Neural cell (in vitro differentiated cells): Measurements from ENCODE around the gene RBM4B. TPM values are rescaled to one million over a fixed set of nuclear protein-coding genes. Genes with fewer than 3 reads are reported as not detected.

Experiments used
- H2AFZ ChIP-seq: fragments of 200-600, 300-800 bp; sonication (generic), shearing (Covaris generic); 2 replicates; pipeline ENCODE4 v1.6.0; 2014; ENCODE audit warnings: low read depth, mild to moderate bottlenecking, antibody characterized with exemption, low read length, moderate library complexity
- H3F3A ChIP-seq: fragments of 200-600 bp; shearing (Covaris generic); 2 replicates; pipeline ENCODE4 v1.6.1; 2016; ENCODE audit warnings: mild to moderate bottlenecking, moderate library complexity, mixed read lengths, antibody characterized with exemption, low read length; ENCODE audit not compliant: insufficient read depth, poor library complexity, severe bottlenecking
- H3K27ac ChIP-seq: fragments of 200-600, 300-800 bp; sonication (generic), shearing (Covaris generic); 2 replicates; pipeline ENCODE4 v1.5.1; 2014; ENCODE audit warnings: mild to moderate bottlenecking, low read length, moderate library complexity
- H3K27me3 ChIP-seq: fragments of 300-800, 200-600 bp; sonication (generic), shearing (Covaris generic); 2 replicates; pipeline ENCODE4 v1.6.0; 2014; ENCODE audit warnings: mild to moderate bottlenecking, low read depth, low read length, moderate library complexity; ENCODE audit not compliant: insufficient read depth
- H3K36me3 ChIP-seq: fragments of 300-800, 200-600 bp; sonication (generic), shearing (Covaris generic); 2 replicates; pipeline ENCODE4 v1.5.1; 2014; ENCODE audit warnings: mild to moderate bottlenecking, antibody characterized with exemption, low read length, moderate library complexity; ENCODE audit not compliant: insufficient read depth
- H3K4me2 ChIP-seq: fragments of 300-800, 200-600 bp; sonication (generic), shearing (Covaris generic); 2 replicates; pipeline ENCODE4 v1.6.0; 2014; ENCODE audit warnings: mild to moderate bottlenecking, low read length
- H3K4me3 ChIP-seq: fragments of 300-800, 200-600 bp; sonication (generic), shearing (Covaris generic); 2 replicates; pipeline ENCODE4 v1.5.1; 2014; ENCODE audit warnings: mild to moderate bottlenecking, low read length, moderate library complexity
- H3K79me2 ChIP-seq: fragments of 200-600 bp; shearing (Covaris generic); replicated peaks from 2 replicates; pipeline ENCODE4 v1.6.0; 2014; ENCODE audit warnings: mild to moderate bottlenecking, low read length, moderate library complexity; ENCODE audit not compliant: insufficient read depth
- H3K9ac ChIP-seq: fragments of 300-800, 200-600 bp; sonication (generic), shearing (Covaris generic); 2 replicates; pipeline ENCODE4 v1.6.1; 2016; ENCODE audit warnings: mild to moderate bottlenecking, low read length, mixed read lengths
- H3K9me2 ChIP-seq: fragments of 200-600 bp; shearing (Covaris generic); 2 replicates; pipeline ENCODE4 v1.6.1; 2016; ENCODE audit warnings: mild to moderate bottlenecking, low read length, mixed read lengths; ENCODE audit not compliant: insufficient read depth
- H3K9me3 ChIP-seq: fragments of 200-600, 300-800 bp; sonication (generic), shearing (Covaris generic); 2 replicates; pipeline ENCODE4 v1.6.1; 2016; ENCODE audit warnings: mild to moderate bottlenecking, mixed run types, low read length, moderate library complexity, mixed read lengths
- H4K20me1 ChIP-seq: fragments of 200-600 bp; shearing (Covaris generic); 2 replicates; pipeline ENCODE4 v1.6.1; 2016; ENCODE audit warnings: mild to moderate bottlenecking, mixed run types; ENCODE audit not compliant: insufficient read depth
- CTCF ChIP-seq: fragments of 450-650 bp; IDR thresholded peaks from 2 replicates; pipeline ENCODE4 v1.5.1; 2014; ENCODE audit warnings: antibody characterized with exemption, mild to moderate bottlenecking, moderate library complexity; ENCODE audit not compliant: poor library complexity, severe bottlenecking
- EP300 ChIP-seq: fragments of 450-650 bp; conservative IDR thresholded peaks from 2 replicates; pipeline ENCODE4 v1.6.1; 2014; ENCODE audit warnings: antibody characterized with exemption, mild to moderate bottlenecking, moderate library complexity; ENCODE audit not compliant: poor library complexity, severe bottlenecking
- EZH2 ChIP-seq: fragments of 200-600, 300-800 bp; shearing (Covaris generic), sonication (generic); IDR thresholded peaks from 2 replicates; pipeline ENCODE4 v1.6.1; 2014; ENCODE audit warnings: antibody characterized with exemption, low read length, borderline replicate concordance, mild to moderate bottlenecking; ENCODE audit not compliant: insufficient read depth, poor library complexity, severe bottlenecking
- MXI1 ChIP-seq: fragments of 450-650 bp; conservative IDR thresholded peaks from 2 replicates; pipeline ENCODE4 v1.6.1; 2014; ENCODE audit warnings: antibody characterized with exemption, mild to moderate bottlenecking; ENCODE audit not compliant: poor library complexity, severe bottlenecking
- POLR2AphosphoS5 ChIP-seq: IDR thresholded peaks from 2 replicates; pipeline ENCODE4 v1.6.1; 2012
- RAD21 ChIP-seq: fragments of 450-650 bp; conservative IDR thresholded peaks from 2 replicates; pipeline ENCODE4 v1.6.1; 2014; ENCODE audit warnings: antibody characterized with exemption, mild to moderate bottlenecking, moderate library complexity
- REST ChIP-seq: IDR thresholded peaks from 2 replicates; pipeline ENCODE4 v1.6.1; 2012; ENCODE audit warnings: borderline replicate concordance
- SMC3 ChIP-seq: fragments of 450-650 bp; conservative IDR thresholded peaks from 2 replicates; pipeline ENCODE4 v1.6.1; 2014; ENCODE audit warnings: antibody characterized with exemption, mild to moderate bottlenecking, moderate library complexity; ENCODE audit not compliant: poor library complexity
- TAF1 ChIP-seq: IDR thresholded peaks from 2 replicates; pipeline ENCODE4 v1.6.1; 2012; ENCODE audit warnings: low read depth
- polyA plus RNA-seq: library from polyadenylated mRNA; depleted of rRNA; stranded (reverse); fragments of >200 nt; gene quantifications from 2 replicates; pipeline ENCODE4 v1.2.3, GENCODE V29; 2014

The RBM4B gene
- polyA plus RNA-seq, 1 donor from 2014 or later, result 197 TPM

GRCh38 chr11:66697988-66698387, 20.3 kb upstream of the RBM4B start:
- no peak overlapping the region for H3K27ac ChIP-seq
- no peaks in the 10 kb centered on the region for H3K9me3 ChIP-seq
- H3K4me2 ChIP-seq, result no peak overlapping the region
- H4K20me1 ChIP-seq, result no peaks in the 10 kb centered on the region
- no peaks in the 10 kb centered on the region for H3K9me2 ChIP-seq
- H3F3A ChIP-seq, result no peaks in the 10 kb centered on the region
- no peaks in the 10 kb centered on the region for H3K27me3 ChIP-seq
- H3K36me3 ChIP-seq, result peaks cover 23% of the 10 kb centered on the region
- TF ChIP-seq TAF1, result no peak
- no peak for TF ChIP-seq SMC3
- no peak for TF ChIP-seq RAD21
- no peak for TF ChIP-seq MXI1
- no peak for TF ChIP-seq CTCF
- no peak for TF ChIP-seq EP300
- no peak for TF ChIP-seq REST
- TF ChIP-seq EZH2, result no peak
- no peak for TF ChIP-seq POLR2AphosphoS5
- no peak overlapping the region for H3K4me3 ChIP-seq
- no peaks in the 10 kb centered on the region for H3K79me2 ChIP-seq
- no peak overlapping the region for H3K9ac ChIP-seq
- no peak overlapping the region for H2AFZ ChIP-seq

- Histone ChIP-seq H3K27ac (no peak overlapping the region), H3K27me3 (no peaks in the 10 kb centered on the region), H2AFZ (no peak overlapping the region), H3K9me2 (no peaks in the 10 kb centered on the region), H3K9me3 (no peaks in the 10 kb centered on the region), H4K20me1 (no peaks in the 10 kb centered on the region), H3K9ac (no peak overlapping the region), H3K4me2 (no peak overlapping the region), H3K36me3 (peaks cover 17% of the 10 kb centered on the region), H3K4me3 (no peak overlapping the region), H3K79me2 (no peaks in the 10 kb centered on the region), H3F3A (no peaks in the 10 kb centered on the region)
- no peak for TF ChIP-seq EP300
- TF ChIP-seq RAD21, result no peak
These were observed 18.5 kb upstream of the RBM4B start for GRCh38 chr11:66696146-66696545.

- TF ChIP-seq EP300 (no peak), REST (no peak), SMC3 (peak; percentile 89), CTCF (peak; percentile 91), POLR2AphosphoS5 (no peak), TAF1 (no peak), EZH2 (no peak), MXI1 (peak; percentile 26), RAD21 (peak; percentile 81)
- H3K27ac ChIP-seq, result no peak overlapping the region
- H3K9ac ChIP-seq, result no peak overlapping the region
- no peak overlapping the region for H2AFZ ChIP-seq
- no peaks in the 10 kb centered on the region for H3K9me2 ChIP-seq
- H3K4me3 ChIP-seq, result no peak overlapping the region
- H4K20me1 ChIP-seq, result no peaks in the 10 kb centered on the region
- no peaks in the 10 kb centered on the region for H3F3A ChIP-seq
- H3K27me3 ChIP-seq, result no peaks in the 10 kb centered on the region
- no peaks in the 10 kb centered on the region for H3K9me3 ChIP-seq
- no peak overlapping the region for H3K4me2 ChIP-seq
- no peaks in the 10 kb centered on the region for H3K79me2 ChIP-seq
- peaks cover 6% of the 10 kb centered on the region for H3K36me3 ChIP-seq
These were observed 17.1 kb upstream of the RBM4B start for GRCh38 chr11:66694732-66695207.
